Osteoblast (primary cell): ENCODE measurements around the gene IFIT3. TPM values are rescaled to one million over a fixed set of nuclear protein-coding genes. Genes with fewer than 3 reads are reported as not detected.
"Not testable (repeated sequence)": the region's sequence is repeated elsewhere in the genome, so short reads cannot be mapped to it uniquely, and the experiment has no call there.

Experiments
- DNase-seq: peaks from one replicate; pipeline ENCODE4 v3.0.0; 2011; ENCODE audit warnings: low spot score, mixed read lengths; ENCODE audit not compliant: insufficient read length; ENCODE audit errors: missing footprints
- H2AFZ ChIP-seq: 2 replicates; pipeline ENCODE4 v1.6.0; 2011; ENCODE audit warnings: mild to moderate bottlenecking, low read length
- H3K27ac ChIP-seq: 2 replicates; pipeline ENCODE4 v1.5.1; 2011; ENCODE audit warnings: mild to moderate bottlenecking, low read depth, low read length, moderate library complexity
- H3K27me3 ChIP-seq: 2 replicates; pipeline ENCODE4 v1.6.0; 2012; ENCODE audit warnings: mild to moderate bottlenecking, control low read depth, inconsistent platforms, low read length, moderate library complexity; ENCODE audit not compliant: insufficient read depth
- H3K36me3 ChIP-seq: 2 replicates; pipeline ENCODE4 v1.5.1; 2011; ENCODE audit warnings: mild to moderate bottlenecking, low read length, control low read depth, moderate library complexity; ENCODE audit not compliant: insufficient read depth
- H3K4me1 ChIP-seq: 2 replicates; pipeline ENCODE4 v1.5.1; 2011; ENCODE audit warnings: mild to moderate bottlenecking, low read length, control low read depth, moderate library complexity; ENCODE audit not compliant: insufficient read depth
- H3K4me2 ChIP-seq: 2 replicates; pipeline ENCODE4 v1.6.0; 2011; ENCODE audit warnings: mild to moderate bottlenecking, low read length; ENCODE audit not compliant: insufficient read depth
- H3K4me3 ChIP-seq: fragments of 200-600 bp; sonication (generic); 3 replicates; pipeline ENCODE4 v1.5.1; 2012; ENCODE audit warnings: mild to moderate bottlenecking, low read length, inconsistent platforms; ENCODE audit not compliant: insufficient read depth
- H3K79me2 ChIP-seq: 2 replicates; pipeline ENCODE4 v1.6.0; 2012; ENCODE audit warnings: mild to moderate bottlenecking, low read length, control low read depth, inconsistent platforms; ENCODE audit not compliant: insufficient read depth
- H3K9me3 ChIP-seq: 2 replicates; pipeline ENCODE4 v1.5.1; 2011; ENCODE audit warnings: low read depth, low read length, control low read depth
- H4K20me1 ChIP-seq: 2 replicates; pipeline ENCODE4 v1.6.0; 2012; ENCODE audit warnings: mild to moderate bottlenecking, low read length, control low read depth; ENCODE audit not compliant: insufficient read depth
- total RNA-seq: library from RNA; depleted of rRNA; stranded (reverse); fragments of >200 nt; gene quantifications from 2 replicates; pipeline ENCODE4 v1.2.3, GENCODE V29; 2012
- TF ChIP-seq, protein P1 (sequence below): IDR thresholded peaks from 2 replicates; pipeline ENCODE4 v1.5.1; 2011; ENCODE audit warnings: mild to moderate bottlenecking, low read depth, low read length, moderate library complexity; ENCODE audit errors: extremely low read depth

Gene IFIT3
- total RNA-seq, 1 donor, result 43.8 TPM

DNA sequence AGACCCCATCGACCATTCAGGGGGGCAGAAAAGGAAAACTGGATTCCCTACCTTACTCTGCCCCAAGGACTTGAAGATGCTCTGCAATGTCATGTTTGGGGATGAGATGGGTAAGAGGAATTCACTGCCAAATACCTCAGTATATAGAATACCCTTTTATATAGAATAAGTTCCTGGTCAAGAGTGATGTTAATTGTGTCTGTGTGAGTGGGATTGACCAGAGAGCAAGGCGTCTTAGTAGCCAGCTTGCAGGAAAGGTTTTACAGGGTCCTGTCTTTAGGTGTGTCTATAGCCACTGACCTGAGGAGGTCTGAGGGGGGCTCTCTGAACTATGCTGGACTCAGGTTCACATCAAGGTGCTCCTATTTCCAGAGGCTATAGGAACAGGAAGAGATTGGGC, 1.4 kb downstream of the IFIT3 start:
- no peaks in the 10 kb centered on the region for H3K27me3 ChIP-seq
- H3K4me2 ChIP-seq, result peak overlapping the region; percentile 93
- H3K4me1 ChIP-seq, result peaks cover 49% of the 10 kb centered on the region
- no peaks in the 10 kb centered on the region for H3K36me3 ChIP-seq
- peak overlapping the region; percentile 98 for H3K27ac ChIP-seq
- H4K20me1 ChIP-seq, result no peaks in the 10 kb centered on the region
- TF ChIP-seq, protein P1, sequence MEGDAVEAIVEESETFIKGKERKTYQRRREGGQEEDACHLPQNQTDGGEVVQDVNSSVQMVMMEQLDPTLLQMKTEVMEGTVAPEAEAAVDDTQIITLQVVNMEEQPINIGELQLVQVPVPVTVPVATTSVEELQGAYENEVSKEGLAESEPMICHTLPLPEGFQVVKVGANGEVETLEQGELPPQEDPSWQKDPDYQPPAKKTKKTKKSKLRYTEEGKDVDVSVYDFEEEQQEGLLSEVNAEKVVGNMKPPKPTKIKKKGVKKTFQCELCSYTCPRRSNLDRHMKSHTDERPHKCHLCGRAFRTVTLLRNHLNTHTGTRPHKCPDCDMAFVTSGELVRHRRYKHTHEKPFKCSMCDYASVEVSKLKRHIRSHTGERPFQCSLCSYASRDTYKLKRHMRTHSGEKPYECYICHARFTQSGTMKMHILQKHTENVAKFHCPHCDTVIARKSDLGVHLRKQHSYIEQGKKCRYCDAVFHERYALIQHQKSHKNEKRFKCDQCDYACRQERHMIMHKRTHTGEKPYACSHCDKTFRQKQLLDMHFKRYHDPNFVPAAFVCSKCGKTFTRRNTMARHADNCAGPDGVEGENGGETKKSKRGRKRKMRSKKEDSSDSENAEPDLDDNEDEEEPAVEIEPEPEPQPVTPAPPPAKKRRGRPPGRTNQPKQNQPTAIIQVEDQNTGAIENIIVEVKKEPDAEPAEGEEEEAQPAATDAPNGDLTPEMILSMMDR, result no peak
- DNase-seq, result no peak
- H3K79me2 ChIP-seq, result peaks cover 38% of the 10 kb centered on the region
- H2AFZ ChIP-seq, result no peak overlapping the region
- H3K9me3 ChIP-seq, result no peaks in the 10 kb centered on the region
- H3K4me3 ChIP-seq, result no peak overlapping the region

DNA sequence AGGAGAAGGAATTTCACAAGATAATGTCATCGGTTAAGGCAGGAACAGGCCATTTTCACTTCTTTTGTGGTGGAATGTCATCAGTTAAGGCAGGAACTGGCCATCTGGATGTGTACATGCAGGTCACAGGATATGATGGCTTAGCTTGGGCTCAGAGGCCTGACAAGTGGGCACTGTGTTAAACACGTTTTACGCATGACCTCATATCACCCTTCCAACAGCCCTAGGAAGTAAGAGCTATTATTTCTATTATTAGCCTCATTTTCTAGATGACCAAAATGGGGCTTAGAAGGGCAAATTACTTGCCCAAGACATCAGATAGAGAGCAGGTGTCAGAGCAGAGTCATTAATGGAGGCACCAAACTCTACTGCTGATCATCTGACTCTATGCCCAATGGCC, 2.2 kb downstream of the IFIT3 start:
- not testable (repeated sequence) for H3K9me3 ChIP-seq, H3K4me3 ChIP-seq, DNase-seq, H4K20me1 ChIP-seq, H3K27ac ChIP-seq, H2AFZ ChIP-seq, H3K4me2 ChIP-seq, H3K36me3 ChIP-seq, H3K27me3 ChIP-seq
- Histone ChIP-seq H3K4me1 (peaks cover 50% of the 10 kb centered on the region), H3K79me2 (peaks cover 42% of the 10 kb centered on the region)

DNA sequence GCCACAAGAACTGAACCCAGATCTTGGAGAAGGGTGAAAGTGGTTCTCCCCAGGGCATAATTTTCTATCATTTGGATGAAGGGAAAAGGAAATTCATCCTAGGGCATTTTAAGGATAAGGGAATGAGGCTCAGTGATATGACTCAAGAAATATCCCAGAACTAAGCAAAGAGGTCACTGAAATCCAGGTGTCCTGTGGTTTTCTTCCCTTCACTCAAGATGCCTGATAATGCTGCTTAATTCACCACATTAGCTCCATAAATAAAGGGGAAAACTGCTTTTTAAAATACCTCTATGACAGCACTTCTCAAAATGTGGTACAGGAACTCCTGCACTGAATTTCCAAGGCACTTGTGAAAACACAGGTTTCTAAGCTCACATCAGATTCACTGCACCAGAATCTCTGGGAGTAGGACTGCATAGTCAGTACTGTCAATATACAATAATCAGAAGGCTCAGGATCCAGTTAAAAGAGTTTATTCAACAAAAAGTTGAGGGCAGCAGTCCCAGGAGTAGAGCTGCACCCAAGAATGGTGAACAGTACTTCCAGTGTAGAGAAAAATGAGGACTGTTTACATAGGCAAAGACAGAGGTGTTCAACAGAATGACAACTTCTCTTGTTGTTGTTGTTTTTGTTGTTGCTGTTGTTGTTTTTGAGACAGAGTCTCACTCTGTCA, 2.9 kb downstream of the IFIT3 start:
- TF ChIP-seq, protein P1, result no peak
- Histone ChIP-seq H3K27me3 (no peaks in the 10 kb centered on the region), H2AFZ (no peak overlapping the region), H3K9me3 (no peaks in the 10 kb centered on the region), H3K4me2 (no peak overlapping the region), H3K4me3 (no peak overlapping the region), H3K27ac (no peak overlapping the region), H4K20me1 (no peaks in the 10 kb centered on the region), H3K79me2 (peaks cover 45% of the 10 kb centered on the region), H3K36me3 (no peaks in the 10 kb centered on the region), H3K4me1 (peaks cover 50% of the 10 kb centered on the region)
- no peak for DNase-seq

DNA sequence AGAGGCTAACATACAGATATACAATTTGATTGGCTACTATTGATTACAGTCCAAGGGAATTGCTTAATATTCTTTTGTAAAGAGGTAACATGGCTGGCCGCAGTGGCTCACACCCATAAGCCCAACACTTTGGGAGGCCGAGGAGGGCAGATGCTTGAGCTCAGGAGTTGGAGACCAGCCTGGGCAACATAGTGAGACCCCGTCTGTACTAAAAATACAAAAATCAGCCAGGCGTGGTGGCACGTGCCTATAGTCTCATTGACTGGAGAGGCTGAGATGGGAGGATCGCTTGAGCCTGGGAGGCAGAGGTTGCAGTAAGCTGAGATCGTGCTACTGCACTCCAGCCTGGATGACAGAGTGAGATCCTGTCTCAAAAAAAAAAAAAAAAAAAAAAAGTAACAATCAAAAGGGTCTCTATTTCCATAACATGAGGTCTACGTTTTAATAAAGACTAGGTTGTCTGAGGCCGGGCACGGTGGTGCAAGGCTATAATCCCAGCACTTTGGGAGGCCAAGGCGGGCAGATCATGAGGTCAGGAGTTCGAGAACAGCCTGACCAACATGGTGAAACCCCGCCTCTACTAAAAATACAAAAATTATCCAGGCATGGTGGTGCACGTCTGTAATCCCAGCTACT, 3.8 kb downstream of the IFIT3 start:
- DNase-seq, H3K27me3 ChIP-seq, H3K9me3 ChIP-seq, H4K20me1 ChIP-seq, H3K36me3 ChIP-seq: not testable (repeated sequence)
- H3K4me1 ChIP-seq, result peaks cover 49% of the 10 kb centered on the region
- peak overlapping the region; percentile 89 for H3K4me2 ChIP-seq
- peaks cover 48% of the 10 kb centered on the region for H3K79me2 ChIP-seq
- H3K4me3 ChIP-seq, result peak overlapping the region; percentile 69
- peak overlapping the region; percentile 64 for H2AFZ ChIP-seq
- peak overlapping the region; percentile 87 for H3K27ac ChIP-seq

DNA sequence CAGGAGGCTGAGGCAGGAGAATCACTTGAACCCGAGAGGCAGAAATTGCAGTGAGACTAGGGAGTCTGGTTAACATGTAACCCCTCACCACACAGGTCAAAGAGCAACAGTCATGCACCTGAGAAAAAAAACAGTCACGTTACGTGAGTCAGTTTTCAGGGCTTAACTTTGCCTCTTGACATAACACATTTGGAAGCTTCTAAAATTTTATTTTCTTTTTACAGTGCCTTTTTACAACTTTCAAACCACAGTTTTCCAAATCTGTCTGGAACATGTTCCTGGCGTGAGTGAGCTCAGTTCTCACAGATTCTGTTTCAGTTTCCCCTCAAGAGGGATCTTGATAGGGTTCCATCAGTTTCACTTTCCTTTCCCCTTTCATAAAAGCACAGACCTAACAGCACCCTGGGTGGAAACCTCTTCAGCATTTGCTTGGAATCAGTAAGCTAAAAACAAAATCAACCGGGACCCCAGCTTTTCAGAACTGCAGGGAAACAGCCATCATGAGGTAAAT, 4.4 kb downstream of the IFIT3 start:
- TF ChIP-seq, protein P1, result no peak

More for the DNA sequence above, 4.4 kb downstream of the IFIT3 start:
- H4K20me1 ChIP-seq, result no peaks in the 10 kb centered on the region
- peaks cover 43% of the 10 kb centered on the region for H3K4me1 ChIP-seq
- peak overlapping the region; percentile 64 for H2AFZ ChIP-seq
- peak overlapping the region; percentile 89 for H3K4me2 ChIP-seq
- H3K27me3 ChIP-seq, result no peaks in the 10 kb centered on the region
- no peaks in the 10 kb centered on the region for H3K36me3 ChIP-seq
- H3K4me3 ChIP-seq, result peak overlapping the region; percentile 69
- H3K27ac ChIP-seq, result peak overlapping the region; percentile 87
- peak; percentile 82 for DNase-seq
- H3K9me3 ChIP-seq, result no peaks in the 10 kb centered on the region
- H3K79me2 ChIP-seq, result peaks cover 50% of the 10 kb centered on the region
